GM12878 (cell line): ENCODE results near the gene GFM1. TPM values are rescaled to one million over a fixed set of nuclear protein-coding genes. Genes with fewer than 3 reads are reported as not detected.

Experiments
- ATAC-seq: fragments of 200-7000 bp; cut with Tn5 transposase; 3 replicates; pipeline ENCODE4 v1.9.1; 2020; ENCODE audit warnings: mild to moderate bottlenecking, moderate library complexity
- BruUV-seq: library from RNA; stranded (reverse); fragments of 400-500 nt; replicated peaks from 2 replicates; lab custom pipeline; 2021; lab: Mats Ljungman, UMichigan
- CTCF ChIA-PET: fragments of 300-600 bp; sonication (Branson Sonifier 250); formaldehyde crosslinking; extraction: SDS; loops from one replicate; lab custom pipeline; 2021; ENCODE audit warnings: inconsistent platforms; lab: Yijun Ruan, JAX
- POLR2A ChIA-PET: fragments of 350-600 bp; formaldehyde crosslinking; extraction: SDS; loops from one replicate; lab custom pipeline; 2021; ENCODE audit warnings: inconsistent platforms; lab: Charles Lee
- RAD21 ChIA-PET: fragments of 300-600 bp; sonication (Branson Sonifier 250); formaldehyde crosslinking; loops from one replicate; lab custom pipeline; 2023; ENCODE audit warnings: antibody characterized with exemption; ENCODE audit not compliant: unreplicated experiment; lab: Charles Lee
- SMC1A ChIA-PET: fragments of 300-600 bp; sonication (Branson Sonifier 250); formaldehyde crosslinking; loops from one replicate; lab custom pipeline; 2023; ENCODE audit not compliant: unreplicated experiment, uncharacterized antibody; lab: Charles Lee
- DNase-seq: peaks from one replicate; pipeline ENCODE4 v3.0.0-alpha.2; 2011; ENCODE audit warnings: low read depth, low spot score
- FAIRE-seq: peaks from 3 replicates; lab custom pipeline; 2011; peaks lifted over from hg19 to GRCh38; lab: Jason Lieb, UNC
- H2AFZ ChIP-seq: 2 replicates; pipeline ENCODE4 v1.6.0; 2011; ENCODE audit warnings: low read depth, low read length, control low read depth; ENCODE audit not compliant: control insufficient read depth
- H3K27ac ChIP-seq: 2 replicates; pipeline ENCODE4 v1.5.1; 2011; ENCODE audit warnings: control low read depth; ENCODE audit not compliant: control insufficient read depth, insufficient read depth
- H3K27me3 ChIP-seq, 2 experiments: replicated peaks in 1 of 2; 2 replicates each; pipeline versions ENCODE4 v1.6.0 to v1.6.1; 2011; ENCODE audit warnings: low read length in 1 of 2; ENCODE audit not compliant: control insufficient read depth in 2 of 2, insufficient read depth in 2 of 2
- H3K36me3 ChIP-seq, 2 experiments: 2 replicates each; pipeline ENCODE4 v1.5.1; 2011; ENCODE audit warnings: low read length in 1 of 2; ENCODE audit not compliant: control insufficient read depth in 2 of 2, insufficient read depth in 2 of 2
- H3K4me1 ChIP-seq: 2 replicates; pipeline ENCODE4 v1.6.1; 2011; ENCODE audit warnings: mild to moderate bottlenecking, low read length, moderate library complexity, mixed read lengths; ENCODE audit not compliant: control insufficient read depth, insufficient read depth
- H3K4me2 ChIP-seq: 2 replicates; pipeline ENCODE4 v1.6.0; 2011; ENCODE audit warnings: control low read depth; ENCODE audit not compliant: control insufficient read depth, insufficient read depth
- H3K4me3 ChIP-seq: fragments of 200-600 bp; sonication (generic); 2 replicates; pipeline ENCODE4 v1.5.1; 2016
- H3K79me2 ChIP-seq: 2 replicates; pipeline ENCODE4 v1.6.0; 2011; ENCODE audit warnings: low read length; ENCODE audit not compliant: control insufficient read depth, insufficient read depth
- H3K9ac ChIP-seq: 2 replicates; pipeline ENCODE4 v1.8.0; 2011; ENCODE audit warnings: low read length, control low read depth, mixed read lengths; ENCODE audit not compliant: control insufficient read depth, insufficient read depth
- H3K9me3 ChIP-seq: replicated peaks from 3 replicates; pipeline ENCODE4 v1.5.1; 2011; ENCODE audit warnings: mild to moderate bottlenecking, low read length; ENCODE audit not compliant: control insufficient read depth, insufficient read depth
- H4K20me1 ChIP-seq: 2 replicates; pipeline ENCODE4 v1.6.0; 2011; ENCODE audit not compliant: control insufficient read depth, insufficient read depth
- ATF3 ChIP-seq: IDR thresholded peaks from 2 replicates; pipeline ENCODE4 v1.6.1; 2011; ENCODE audit warnings: low read depth, mild to moderate bottlenecking, low read length, moderate library complexity, borderline replicate concordance; ENCODE audit errors: extremely low read depth
- FOXK2 ChIP-seq: fragments of 450-650 bp; IDR thresholded peaks from 2 replicates; pipeline ENCODE4 v1.6.1; 2017; ENCODE audit warnings: mild to moderate bottlenecking, moderate library complexity
- HDGF ChIP-seq: fragments of 450-650 bp; IDR thresholded peaks from 2 replicates; pipeline ENCODE4 v1.6.1; 2016; ENCODE audit warnings: antibody characterized with exemption
- HSF1 ChIP-seq: fragments of 150-350 bp; IDR thresholded peaks from 2 replicates; pipeline ENCODE4 v1.6.1; 2014; ENCODE audit warnings: mild to moderate bottlenecking, low read depth, low read length
- MYB ChIP-seq: fragments of 150-350 bp; IDR thresholded peaks from 2 replicates; pipeline ENCODE4 v1.6.1; 2014; ENCODE audit warnings: mild to moderate bottlenecking, low read depth, low read length, borderline replicate concordance
- NR2C2 ChIP-seq: IDR thresholded peaks from 2 replicates; pipeline ENCODE4 v1.6.1; 2011; ENCODE audit warnings: borderline replicate concordance, low read depth; ENCODE audit not compliant: control insufficient read depth, insufficient read length
- NRF1 ChIP-seq: conservative IDR thresholded peaks from 2 replicates; pipeline ENCODE4 v1.6.1; 2011; ENCODE audit warnings: mild to moderate bottlenecking, low read depth, low read length, improper control_type of control experiment
- PAX8 ChIP-seq: fragments of 450-650 bp; IDR thresholded peaks from 2 replicates; pipeline ENCODE4 v1.6.1; 2017; ENCODE audit warnings: mild to moderate bottlenecking, moderate library complexity
- POLR2AphosphoS2 ChIP-seq: IDR thresholded peaks from 2 replicates; pipeline ENCODE4 v1.6.1; 2011; ENCODE audit warnings: low read depth, mild to moderate bottlenecking, low read length, improper control_type of control experiment, moderate library complexity
- SRF ChIP-seq, 2 experiments: IDR thresholded peaks; 2 replicates each; pipeline ENCODE4 v1.6.1; 2011; ENCODE audit warnings: low read depth in 2 of 2, low read length in 2 of 2, mild to moderate bottlenecking in 1 of 2, moderate library complexity in 1 of 2
- STAT3 ChIP-seq: IDR thresholded peaks from 2 replicates; pipeline ENCODE4 v1.6.1; 2011; ENCODE audit warnings: low read depth, low read length, improper control_type of control experiment
- WGBS: methylation state at CpG from one replicate; pipeline ENCODE4 v1.1.6; 2016; ENCODE audit warnings: low lambda C conversion rate; ENCODE audit not compliant: insufficient replicate concordance, insufficient coverage; ENCODE audit errors: missing lambda C conversion rate; 5-methylcytosine and 5-hydroxymethylcytosine counted together
- in situ Hi-C: fragments of 300-500 bp; cut with MboI; formaldehyde crosslinking; loops from 9 replicates; pipeline ENCODE4 v1.14.3; 2018; ENCODE audit warnings: mixed read lengths
- intact Hi-C: fragments of 100-400 bp; cut with micrococcal nuclease; formaldehyde crosslinking; loops from one replicate; pipeline ENCODE4 v1.14.2; 2022; ENCODE audit not compliant: unreplicated experiment
- polyA plus RNA-seq, 11 experiments: library from polyadenylated mRNA; depleted of rRNA in 4 of 11; unstranded in 6 of 11; stranded (reverse) in 5 of 11; fragments of >200 nt; fragmentation: Nextera tagmentation in 4 of 11; fragmentation: Illumina TruSeq in 1 of 11; extraction: Ambion mirVana in 4 of 11; extraction: Trizol in 1 of 11; gene quantifications; 1 replicate in 1 of 11; 2 replicates in 10 of 11; pipeline versions ENCODE4 v1.2.1 to v1.2.3, GENCODE V29; 2011 to 2016; ENCODE audit warnings: inconsistent platforms in 2 of 11, missing spikeins in 2 of 11, low read depth in 1 of 11
- total RNA-seq, 4 experiments: library from RNA; depleted of rRNA in 3 of 4; stranded (reverse); fragments of >200 nt in 3 of 4; fragmentation: Illumina TruSeq in 1 of 4; extraction: Trizol in 1 of 4; gene quantifications; 2 replicates each; pipeline versions ENCODE4 v1.2.1 to v1.2.3, GENCODE V29; 2013 to 2021
- TF ChIP-seq, protein P1 (sequence below): fragments of 450-650 bp; IDR thresholded peaks from 2 replicates; pipeline ENCODE4 v1.6.1; 2016; ENCODE audit warnings: mild to moderate bottlenecking
- TF ChIP-seq, protein P2 (sequence below): fragments of 450-650 bp; IDR thresholded peaks from 2 replicates; pipeline ENCODE4 v1.6.1; 2017; ENCODE audit warnings: borderline replicate concordance

Gene GFM1
- total and polyA plus RNA-seq, 10 of the 15 experiments (the other 5 are each of a cell fraction or from before 2014, with no cell fraction given), result 36.9 to 87.2 (median 57.3) TPM

DNA sequence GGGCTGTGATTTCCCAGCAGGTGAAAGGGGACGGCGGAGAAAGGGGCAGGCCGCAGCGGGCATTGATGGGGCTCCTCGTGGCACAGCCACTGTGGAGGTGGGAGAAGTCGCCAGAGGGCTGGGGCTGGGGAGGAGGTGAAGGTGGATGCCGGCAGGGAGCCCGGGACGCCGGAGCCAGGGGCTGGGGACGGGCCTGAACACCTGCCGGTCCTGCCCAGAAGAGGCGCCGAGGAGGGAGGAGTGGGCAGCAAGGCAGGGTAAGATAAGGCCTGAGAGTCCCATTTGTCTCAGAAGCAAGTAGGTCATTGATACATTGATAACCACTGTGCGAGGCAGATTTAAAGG is 88.5 kb downstream of the GFM1 start:
- FAIRE-seq (no peak), DNase-seq (no peak), ATAC-seq (no peak)
- no peaks in the 10 kb centered on the region for H4K20me1 ChIP-seq
- CTCF ChIA-PET, result interaction anchor here (0.6 kb wide), 1 partner anchor 58 kb away, joined by 3 read pairs; no protein-coding TSS in a partner anchor
- no peak for TF ChIP-seq POLR2AphosphoS2
- TF ChIP-seq, protein P1, sequence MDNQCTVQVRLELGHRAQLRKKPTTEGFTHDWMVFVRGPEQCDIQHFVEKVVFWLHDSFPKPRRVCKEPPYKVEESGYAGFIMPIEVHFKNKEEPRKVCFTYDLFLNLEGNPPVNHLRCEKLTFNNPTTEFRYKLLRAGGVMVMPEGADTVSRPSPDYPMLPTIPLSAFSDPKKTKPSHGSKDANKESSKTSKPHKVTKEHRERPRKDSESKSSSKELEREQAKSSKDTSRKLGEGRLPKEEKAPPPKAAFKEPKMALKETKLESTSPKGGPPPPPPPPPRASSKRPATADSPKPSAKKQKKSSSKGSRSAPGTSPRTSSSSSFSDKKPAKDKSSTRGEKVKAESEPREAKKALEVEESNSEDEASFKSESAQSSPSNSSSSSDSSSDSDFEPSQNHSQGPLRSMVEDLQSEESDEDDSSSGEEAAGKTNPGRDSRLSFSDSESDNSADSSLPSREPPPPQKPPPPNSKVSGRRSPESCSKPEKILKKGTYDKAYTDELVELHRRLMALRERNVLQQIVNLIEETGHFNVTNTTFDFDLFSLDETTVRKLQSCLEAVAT, result no peak
- TF ChIP-seq SRF (IDR thresholded peaks at IDR 0.05; ENCODE audit: low read depth in 2 of 2, low read length in 2 of 2), result no peak
- TF ChIP-seq FOXK2, result no peak
- TF ChIP-seq HDGF, result no peak
- TF ChIP-seq PAX8, result no peak
- H3K9ac ChIP-seq, result no peak overlapping the region
- no peak overlapping the region for H3K27ac ChIP-seq
- SMC1A ChIA-PET, result no interaction called here
- no peaks in the 10 kb centered on the region for H3K27me3 ChIP-seq
- H2AFZ ChIP-seq, result no peak overlapping the region
- H3K4me1 ChIP-seq, result peaks cover 5% of the 10 kb centered on the region
- 100% methylated on average over 5 of the region's 15 CpGs for WGBS
- RAD21 ChIA-PET, result no interaction called here
- in situ Hi-C loops (no loop called here), intact Hi-C loops (no loop called here)
- no peak overlapping the region for H3K4me3 ChIP-seq
- H3K9me3 ChIP-seq, result no peaks in the 10 kb centered on the region
- no TSS peak for BruUV-seq
- no peaks in the 10 kb centered on the region for H3K79me2 ChIP-seq
- no peak overlapping the region; the same call in 1 of the 2 replicates for H3K4me2 ChIP-seq
- H3K36me3 ChIP-seq, result no peaks in the 10 kb centered on the region
- POLR2A ChIA-PET, result no interaction called here

DNA sequence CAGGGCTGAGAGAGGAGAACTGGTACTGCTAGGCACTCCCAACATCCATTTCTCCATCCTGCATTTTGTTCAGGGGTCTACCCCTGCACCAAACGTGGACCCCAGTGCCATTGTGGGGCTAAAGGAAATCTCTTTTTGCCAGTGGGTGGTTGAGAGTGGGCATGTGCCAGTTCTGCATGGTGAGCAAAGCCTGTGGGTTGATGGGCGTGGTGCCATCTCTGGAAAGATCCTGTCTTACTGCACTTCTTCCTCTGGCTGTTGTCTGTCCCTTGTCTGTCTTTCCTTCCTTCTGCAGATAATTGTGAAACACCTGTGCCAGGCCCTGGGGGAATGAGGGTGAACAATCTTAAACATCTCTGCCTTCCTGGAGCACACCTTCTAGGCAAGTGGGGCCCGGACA is 89.3 kb downstream of the GFM1 start:
- CTCF ChIA-PET, result no interaction called here
- no peak for FAIRE-seq
- Histone ChIP-seq H3K27me3 (no peaks in the 10 kb centered on the region), H3K4me1 (peaks cover 5% of the 10 kb centered on the region), H4K20me1 (no peaks in the 10 kb centered on the region), H3K9ac (no peak overlapping the region), H3K4me3 (no peak overlapping the region), H3K4me2 (no peak overlapping the region), H3K9me3 (no peaks in the 10 kb centered on the region), H3K79me2 (no peaks in the 10 kb centered on the region), H3K36me3 (no peaks in the 10 kb centered on the region), H2AFZ (no peak overlapping the region), H3K27ac (no peak overlapping the region)
- SMC1A ChIA-PET, result no interaction called here
- ATAC-seq, result no peak
- DNase-seq, result no peak
- intact Hi-C loops, result no loop called here
- no TSS peak for BruUV-seq
- WGBS, result 63% methylated on average over 3 of the region's 3 CpGs
- POLR2A ChIA-PET, result no interaction called here
- in situ Hi-C loops, result no loop called here
- RAD21 ChIA-PET, result no interaction called here
- TF ChIP-seq STAT3, result no peak
- no peak for TF ChIP-seq NRF1
- no peak for TF ChIP-seq HSF1
- no peak for TF ChIP-seq MYB
- no peak for TF ChIP-seq ATF3
- TF ChIP-seq NR2C2, result no peak
- TF ChIP-seq, protein P2, sequence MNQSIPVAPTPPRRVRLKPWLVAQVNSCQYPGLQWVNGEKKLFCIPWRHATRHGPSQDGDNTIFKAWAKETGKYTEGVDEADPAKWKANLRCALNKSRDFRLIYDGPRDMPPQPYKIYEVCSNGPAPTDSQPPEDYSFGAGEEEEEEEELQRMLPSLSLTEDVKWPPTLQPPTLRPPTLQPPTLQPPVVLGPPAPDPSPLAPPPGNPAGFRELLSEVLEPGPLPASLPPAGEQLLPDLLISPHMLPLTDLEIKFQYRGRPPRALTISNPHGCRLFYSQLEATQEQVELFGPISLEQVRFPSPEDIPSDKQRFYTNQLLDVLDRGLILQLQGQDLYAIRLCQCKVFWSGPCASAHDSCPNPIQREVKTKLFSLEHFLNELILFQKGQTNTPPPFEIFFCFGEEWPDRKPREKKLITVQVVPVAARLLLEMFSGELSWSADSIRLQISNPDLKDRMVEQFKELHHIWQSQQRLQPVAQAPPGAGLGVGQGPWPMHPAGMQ, result no peak
